H1 (cell line): ENCODE data around the gene PTPRD. TPM values are rescaled to one million over a fixed set of nuclear protein-coding genes. Genes with fewer than 3 reads are reported as not detected.

Source experiments
- CTCF ChIA-PET: fragments of 300-600 bp; sonication (Branson Sonifier 250); formaldehyde crosslinking; loops from one replicate; lab custom pipeline; 2021; ENCODE audit not compliant: partially characterized antibody; lab: Charles Lee
- POLR2A ChIA-PET: fragments of 300-600 bp; sonication (Branson Sonifier 250); formaldehyde crosslinking; loops from one replicate; lab custom pipeline; 2021; ENCODE audit warnings: inconsistent platforms; ENCODE audit not compliant: partially characterized antibody; lab: Charles Lee
- DNase-seq, 2 experiments: peaks; one replicate each; pipeline versions ENCODE4 v3.0.0 to v3.0.0-alpha.2; 2010 to 2022; ENCODE audit warnings: low spot score in 2 of 2, low read depth in 1 of 2, mixed read lengths in 1 of 2
- FAIRE-seq: peaks from 2 replicates; lab custom pipeline; 2011; peaks lifted over from hg19 to GRCh38; lab: Jason Lieb, UNC
- H2AFZ ChIP-seq: 2 replicates; pipeline ENCODE4 v1.8.1; 2012; ENCODE audit warnings: low read length, inconsistent platforms
- H2AK5ac ChIP-seq: 2 replicates; pipeline ENCODE4 v1.6.1; 2013; ENCODE audit warnings: low read depth, low read length
- H2BK120ac ChIP-seq: replicated peaks from 2 replicates; pipeline ENCODE3; 2013; ENCODE audit warnings: low read depth, low read length, inconsistent platforms
- H2BK12ac ChIP-seq: 2 replicates; pipeline ENCODE4 v1.6.1; 2013; ENCODE audit warnings: low read depth, low read length
- H2BK15ac ChIP-seq: 2 replicates; pipeline ENCODE4 v1.6.1; 2013; ENCODE audit warnings: low read length
- H2BK20ac ChIP-seq: 2 replicates; pipeline ENCODE4 v1.6.1; 2013; ENCODE audit warnings: low read length
- H2BK5ac ChIP-seq: 2 replicates; pipeline ENCODE4 v1.6.1; 2013; ENCODE audit warnings: low read depth, low read length
- H3K14ac ChIP-seq: 2 replicates; pipeline ENCODE4 v1.6.1; 2013; ENCODE audit warnings: inconsistent platforms; ENCODE audit not compliant: insufficient read length
- H3K18ac ChIP-seq: 2 replicates; pipeline ENCODE4 v1.6.1; 2013; ENCODE audit warnings: low read length; ENCODE audit errors: extremely low read depth
- H3K23ac ChIP-seq: 2 replicates; pipeline ENCODE4 v1.6.1; 2013; ENCODE audit warnings: inconsistent platforms; ENCODE audit not compliant: insufficient read length
- H3K23me2 ChIP-seq: 2 replicates; pipeline ENCODE4 v1.6.1; 2013; ENCODE audit warnings: low read depth, low read length
- H3K27ac ChIP-seq: 2 replicates; pipeline ENCODE4 v1.6.1; 2011; ENCODE audit warnings: low read depth, low read length, inconsistent platforms
- H3K27me3 ChIP-seq, 4 experiments: replicated peaks in 1 of 4; 1 replicate in 1 of 4; 2 replicates in 3 of 4; pipeline versions ENCODE4 v1.6.1 to v1.8.1; 2011 to 2013; ENCODE audit warnings: low read length in 3 of 4, mild to moderate bottlenecking in 3 of 4, inconsistent platforms in 2 of 4, mixed read lengths in 2 of 4, moderate library complexity in 1 of 4; ENCODE audit not compliant: control insufficient read depth in 3 of 4, insufficient read depth in 3 of 4; ENCODE audit errors: extremely low read depth in 1 of 4
- H3K36me3 ChIP-seq, 4 experiments: 2 replicates each; pipeline versions ENCODE4 v1.6.1 to v1.8.1; 2011 to 2013; ENCODE audit warnings: mild to moderate bottlenecking in 4 of 4, low read length in 3 of 4, moderate library complexity in 2 of 4, control low read depth in 1 of 4, inconsistent platforms in 1 of 4; ENCODE audit not compliant: insufficient read depth in 4 of 4, control insufficient read depth in 2 of 4
- H3K4ac ChIP-seq: replicated peaks from 2 replicates; pipeline ENCODE3; 2013; ENCODE audit warnings: low read length, low read depth, mixed read lengths, inconsistent platforms; ENCODE audit not compliant: insufficient read length
- H3K4me1 ChIP-seq, 4 experiments: replicated peaks in 1 of 4; 1 replicate in 1 of 4; 2 replicates in 3 of 4; pipeline versions ENCODE4 v1.6.1 to v1.8.1; 2011 to 2013; ENCODE audit warnings: low read length in 3 of 4, inconsistent platforms in 2 of 4, mixed read lengths in 1 of 4; ENCODE audit not compliant: insufficient read depth in 4 of 4, control insufficient read depth in 3 of 4
- H3K4me2 ChIP-seq, 2 experiments: 2 replicates each; pipeline versions ENCODE4 v1.6.1 to v1.8.1; 2011 to 2013; ENCODE audit warnings: low read depth in 2 of 2, low read length in 2 of 2, control low read depth in 1 of 2, inconsistent platforms in 1 of 2, mild to moderate bottlenecking in 1 of 2; ENCODE audit not compliant: insufficient read depth in 1 of 2
- H3K4me3 ChIP-seq, 4 experiments: fragments of 200-600, 300-600 bp in 1 of 4; sonication (generic), shearing (Covaris generic), sonication (Bioruptor Twin) in 1 of 4; 2 replicates each; pipeline versions ENCODE4 v1.5.1 to v1.8.1; 2011 to 2016; ENCODE audit warnings: low read length in 4 of 4, low read depth in 3 of 4, control low read depth in 2 of 4, inconsistent platforms in 2 of 4, mild to moderate bottlenecking in 2 of 4, mixed read lengths in 1 of 4, moderate library complexity in 1 of 4; ENCODE audit not compliant: insufficient read depth in 2 of 4; ENCODE audit errors: extremely low read depth in 1 of 4
- H3K56ac ChIP-seq: replicated peaks from 2 replicates; pipeline ENCODE3; 2013; ENCODE audit warnings: low read depth, mild to moderate bottlenecking, mixed read lengths, low read length, inconsistent platforms; ENCODE audit not compliant: insufficient read length
- H3K79me1 ChIP-seq: 2 replicates; pipeline ENCODE4 v1.6.1; 2013; ENCODE audit warnings: low read depth, low read length, control low read depth
- H3K79me2 ChIP-seq, 2 experiments: 2 replicates each; pipeline versions ENCODE4 v1.6.1 to v1.8.1; 2012 to 2013; ENCODE audit warnings: low read length in 2 of 2, mild to moderate bottlenecking in 2 of 2, inconsistent platforms in 1 of 2; ENCODE audit not compliant: insufficient read depth in 2 of 2, control insufficient read depth in 1 of 2
- H3K9ac ChIP-seq, 4 experiments: replicated peaks in 1 of 4; 1 replicate in 1 of 4; 2 replicates in 3 of 4; pipeline versions ENCODE4 v1.6.1 to v1.8.1; 2011 to 2013; ENCODE audit warnings: low read depth in 3 of 4, low read length in 3 of 4, control low read depth in 2 of 4, mild to moderate bottlenecking in 2 of 4, moderate library complexity in 2 of 4, inconsistent platforms in 1 of 4; ENCODE audit errors: extremely low read depth in 1 of 4
- H3K9me3 ChIP-seq, 2 experiments: 2 replicates each; pipeline versions ENCODE4 v1.6.1 to v1.8.1; 2012 to 2013; ENCODE audit warnings: mild to moderate bottlenecking in 2 of 2, moderate library complexity in 2 of 2, control low read depth in 1 of 2, inconsistent platforms in 1 of 2, low read depth in 1 of 2, low read length in 1 of 2, mixed read lengths in 1 of 2; ENCODE audit not compliant: insufficient read depth in 2 of 2
- H4K20me1 ChIP-seq, 2 experiments: replicated peaks in 1 of 2; 2 replicates each; pipeline versions ENCODE3 to v1.8.1; 2011 to 2013; ENCODE audit warnings: inconsistent platforms in 2 of 2, low read length in 2 of 2, mild to moderate bottlenecking in 1 of 2; ENCODE audit not compliant: insufficient read depth in 2 of 2, control insufficient read depth in 1 of 2
- H4K5ac ChIP-seq: 2 replicates; pipeline ENCODE4 v1.6.1; 2013; ENCODE audit warnings: low read length, low read depth, mixed read lengths, inconsistent platforms; ENCODE audit not compliant: insufficient read length
- H4K8ac ChIP-seq: 2 replicates; pipeline ENCODE4 v1.8.0; 2013; ENCODE audit warnings: mild to moderate bottlenecking, moderate library complexity, low read length, inconsistent platforms; ENCODE audit not compliant: insufficient read depth; ENCODE audit errors: extremely low read depth
- H4K91ac ChIP-seq: replicated peaks from 2 replicates; pipeline ENCODE3; 2013; ENCODE audit warnings: low read length, mixed read lengths, inconsistent platforms; ENCODE audit not compliant: insufficient read length
- BACH1 ChIP-seq: IDR thresholded peaks from 2 replicates; pipeline ENCODE4 v1.6.1; 2012; ENCODE audit warnings: low read length, improper control_type of control experiment
- CBX5 ChIP-seq: fragments of 300-800, 300-1000 bp; sonication (generic); IDR thresholded peaks from 2 replicates; pipeline ENCODE4 v1.7.1; 2016; ENCODE audit warnings: antibody characterized with exemption, low read length, low read depth
- CREB1 ChIP-seq: IDR thresholded peaks from 2 replicates; pipeline ENCODE4 v1.6.1; 2012; ENCODE audit warnings: inconsistent platforms
- GABPA ChIP-seq: IDR thresholded peaks from 2 replicates; pipeline ENCODE4 v1.6.1; 2011; ENCODE audit warnings: mild to moderate bottlenecking, low read length, moderate library complexity, borderline replicate concordance; ENCODE audit not compliant: insufficient read depth
- GTF2F1 ChIP-seq: IDR thresholded peaks from 2 replicates; pipeline ENCODE4 v1.6.1; 2012; ENCODE audit warnings: low read depth, low read length, improper control_type of control experiment, borderline replicate concordance
- HDAC6 ChIP-seq: IDR thresholded peaks from one replicate; pipeline ENCODE4 v1.7.1; 2012; ENCODE audit warnings: low read depth, mild to moderate bottlenecking, inconsistent platforms, low read length, moderate library complexity
- JUND ChIP-seq: IDR thresholded peaks from 2 replicates; pipeline ENCODE4 v1.6.1; 2011; ENCODE audit warnings: mild to moderate bottlenecking, improper control_type of control experiment, low read length
- KDM4A ChIP-seq: IDR thresholded peaks from one replicate; pipeline ENCODE4 v1.7.1; 2012; ENCODE audit warnings: low read depth, mild to moderate bottlenecking, moderate library complexity, low read length, inconsistent platforms; ENCODE audit not compliant: severe bottlenecking
- KDM5A ChIP-seq: fragments of 200-600 bp; IDR thresholded peaks from 2 replicates; pipeline ENCODE4 v1.7.1; 2012; ENCODE audit warnings: mild to moderate bottlenecking, low read length, inconsistent platforms, mixed read lengths
- MAX ChIP-seq: IDR thresholded peaks from 2 replicates; pipeline ENCODE4 v1.6.1; 2012; ENCODE audit warnings: inconsistent platforms
- SIX5 ChIP-seq: IDR thresholded peaks from 2 replicates; pipeline ENCODE4 v1.6.1; 2011; ENCODE audit warnings: mild to moderate bottlenecking, low read depth, low read length
- SP2 ChIP-seq: IDR thresholded peaks from 2 replicates; pipeline ENCODE4 v1.6.1; 2012; ENCODE audit warnings: mild to moderate bottlenecking, low read length, inconsistent platforms
- SP4 ChIP-seq: IDR thresholded peaks from 2 replicates; pipeline ENCODE4 v1.6.1; 2012; ENCODE audit warnings: low read length, inconsistent platforms
- TBP ChIP-seq: IDR thresholded peaks from 2 replicates; pipeline ENCODE4 v1.6.1; 2011; ENCODE audit warnings: low read depth, low read length, improper control_type of control experiment
- YY1 ChIP-seq: IDR thresholded peaks from 2 replicates; pipeline ENCODE4 v1.6.1; 2011; ENCODE audit warnings: low read depth, mild to moderate bottlenecking, low read length
- WGBS, 2 experiments: shearing (Covaris generic) in 1 of 2; methylation state at CpG; one replicate each; pipeline versions ENCODE4 v1.1.6 to v1.1.7; 2013 to 2015; ENCODE audit warnings: low lambda C conversion rate in 2 of 2, mixed read lengths in 2 of 2, inconsistent platforms in 1 of 2, low coverage in 1 of 2, missing lambda C conversion rate in 1 of 2; ENCODE audit not compliant: insufficient replicate concordance in 2 of 2, insufficient coverage in 1 of 2, insufficient read length in 1 of 2; ENCODE audit errors: extremely low coverage in 1 of 2, missing lambda C conversion rate in 1 of 2; 5-methylcytosine and 5-hydroxymethylcytosine counted together
- polyA plus RNA-seq, 7 experiments: library from polyadenylated mRNA; depleted of rRNA in 3 of 7; stranded (reverse) in 5 of 7; unstranded in 2 of 7; fragments of >200 nt in 5 of 7; fragments of 200-250 nt in 2 of 7; gene quantifications; 1 replicate in 5 of 7; 2 replicates in 1 of 7; 4 replicates in 1 of 7; pipeline versions ENCODE4 v1.2.1 to v1.2.3, GENCODE V29; 2011 to 2013; ENCODE audit warnings: missing spikeins in 2 of 7, mixed read lengths in 2 of 7
- total RNA-seq: library from RNA; stranded (reverse); fragmentation: NEBNext Ultra II Directional; extraction: Animal tissue kit (Norgen Biotek cat#: 25700); gene quantifications from 2 replicates; pipeline ENCODE4 v1.2.1, GENCODE V29; 2021
- TF ChIP-seq, protein P1 (sequence below): IDR thresholded peaks from 2 replicates; pipeline ENCODE4 v1.6.1; 2012; ENCODE audit warnings: inconsistent platforms

Gene PTPRD
- total and polyA plus RNA-seq, 2 of the 8 experiments (the other 6 are each of a cell fraction or from before 2014, with no cell fraction given): 17.2 to 77.0 TPM

DNA sequence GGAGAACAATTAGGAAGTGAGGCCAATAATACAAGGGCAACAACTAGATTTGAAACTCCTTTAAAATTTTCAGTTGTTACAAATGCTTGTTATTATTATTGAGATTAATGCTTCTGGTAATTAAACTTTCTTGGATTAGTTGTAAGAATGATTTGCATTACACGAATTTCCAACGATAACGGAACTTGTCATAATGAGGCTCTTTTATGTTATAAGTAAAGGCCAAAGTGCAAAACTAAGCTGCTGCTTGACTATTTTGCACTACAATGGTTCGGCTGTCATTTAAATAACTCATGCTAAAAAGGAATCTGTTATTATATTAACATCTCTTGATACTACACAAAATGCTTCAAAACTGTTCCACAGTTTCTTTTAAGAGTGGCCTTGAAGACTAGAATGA, 1007.1 kb downstream of the PTPRD start:
- H3K79me2 ChIP-seq: no peaks in the 10 kb centered on the region
- WGBS, 2 experiments: 85% methylated on average over 4 of the region's 4 CpGs; no CpG with 5 or more reads in 1 of the 2 experiments
- H3K4me1 ChIP-seq: peaks cover 0 to 4% (median 1%) of the 10 kb centered on the region in 4 experiments; a peak in 3 of 7 replicates
- no peak overlapping the region for H4K8ac ChIP-seq
- H3K9ac ChIP-seq: no peak overlapping the region
- no peak overlapping the region for H2AFZ ChIP-seq
- no peak overlapping the region for H2AK5ac ChIP-seq
- no peak overlapping the region for H2BK120ac ChIP-seq
- H3K4ac ChIP-seq: no peak overlapping the region
- no peak overlapping the region for H2BK12ac ChIP-seq
- H3K18ac ChIP-seq: no peak overlapping the region
- H3K79me1 ChIP-seq: no peaks in the 10 kb centered on the region
- H3K27ac ChIP-seq: no peak overlapping the region
- no peak overlapping the region for H2BK5ac ChIP-seq
- H3K9me3 ChIP-seq: no peaks in the 10 kb centered on the region
- DNase-seq: no peak
- H4K5ac ChIP-seq: no peak overlapping the region
- H4K91ac ChIP-seq: no peak overlapping the region
- H4K20me1 ChIP-seq: no peaks in the 10 kb centered on the region
- no peak overlapping the region for H3K56ac ChIP-seq
- no peaks in the 10 kb centered on the region for H3K27me3 ChIP-seq
- ChIA-PET POLR2A (no interaction called here), CTCF (interaction anchor here (0.8 to 4.3 kb wide), 15 partner anchors 10 to 1063 kb away, joined by 3 to 68 read pairs (median 4); no protein-coding TSS in a partner anchor)
- H3K23me2 ChIP-seq: no peaks in the 10 kb centered on the region; the same call in 1 of the 2 replicates
- H2BK15ac ChIP-seq: no peak overlapping the region
- no peak overlapping the region for H3K23ac ChIP-seq
- H3K36me3 ChIP-seq: no peaks in the 10 kb centered on the region
- no peak overlapping the region for H3K4me3 ChIP-seq
- FAIRE-seq: no peak
- H3K14ac ChIP-seq: no peak overlapping the region
- no peak overlapping the region for H3K4me2 ChIP-seq
- no peak overlapping the region for H2BK20ac ChIP-seq
- TF ChIP-seq SP4 (no peak), GTF2F1 (no peak), HDAC6 (no peak), SIX5 (no peak), MAX (no peak), CREB1 (no peak), KDM4A (no peak), YY1 (no peak), CBX5 (no peak), TBP (no peak), KDM5A (no peak), JUND (no peak), GABPA (no peak), SP2 (no peak), BACH1 (no peak)
- TF ChIP-seq, protein P1, sequence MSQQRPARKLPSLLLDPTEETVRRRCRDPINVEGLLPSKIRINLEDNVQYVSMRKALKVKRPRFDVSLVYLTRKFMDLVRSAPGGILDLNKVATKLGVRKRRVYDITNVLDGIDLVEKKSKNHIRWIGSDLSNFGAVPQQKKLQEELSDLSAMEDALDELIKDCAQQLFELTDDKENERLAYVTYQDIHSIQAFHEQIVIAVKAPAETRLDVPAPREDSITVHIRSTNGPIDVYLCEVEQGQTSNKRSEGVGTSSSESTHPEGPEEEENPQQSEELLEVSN: no peak
